DND-41 (cell line): ENCODE measurements around the gene OTUD7B.

Experiments used
- EZH2 ChIP-seq: IDR thresholded peaks from 3 replicates; pipeline ENCODE4 v1.6.1; 2012; ENCODE audit warnings: borderline replicate concordance, low read depth, mild to moderate bottlenecking, moderate library complexity, low read length, inconsistent platforms; ENCODE audit not compliant: severe bottlenecking
- TF ChIP-seq, protein P1 (sequence below): IDR thresholded peaks from 2 replicates; pipeline ENCODE4 v1.5.1; 2012; ENCODE audit warnings: borderline replicate concordance, low read length, moderate library complexity, mild to moderate bottlenecking; ENCODE audit not compliant: poor library complexity, severe bottlenecking; ENCODE audit errors: extremely low read depth

DNA sequence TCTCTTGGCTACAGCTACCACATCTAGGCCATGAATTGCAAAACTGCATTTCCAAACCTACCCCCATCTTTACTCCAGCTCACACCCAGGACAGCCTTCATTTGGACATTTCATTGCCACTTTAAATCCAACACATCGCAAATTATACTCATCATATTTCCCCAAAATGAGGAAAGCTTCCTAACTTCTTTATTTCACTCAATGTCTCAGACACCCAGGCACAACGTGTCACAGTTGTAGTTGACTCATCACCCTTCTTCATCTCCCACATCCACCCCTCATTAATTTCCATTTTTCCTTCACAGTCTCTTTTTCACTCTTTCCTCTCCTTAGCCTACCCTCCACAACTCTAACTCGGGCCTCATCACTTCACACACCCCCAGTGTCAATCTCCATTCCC lies 6.7 kb downstream of the OTUD7B start:
- TF ChIP-seq, protein P1, sequence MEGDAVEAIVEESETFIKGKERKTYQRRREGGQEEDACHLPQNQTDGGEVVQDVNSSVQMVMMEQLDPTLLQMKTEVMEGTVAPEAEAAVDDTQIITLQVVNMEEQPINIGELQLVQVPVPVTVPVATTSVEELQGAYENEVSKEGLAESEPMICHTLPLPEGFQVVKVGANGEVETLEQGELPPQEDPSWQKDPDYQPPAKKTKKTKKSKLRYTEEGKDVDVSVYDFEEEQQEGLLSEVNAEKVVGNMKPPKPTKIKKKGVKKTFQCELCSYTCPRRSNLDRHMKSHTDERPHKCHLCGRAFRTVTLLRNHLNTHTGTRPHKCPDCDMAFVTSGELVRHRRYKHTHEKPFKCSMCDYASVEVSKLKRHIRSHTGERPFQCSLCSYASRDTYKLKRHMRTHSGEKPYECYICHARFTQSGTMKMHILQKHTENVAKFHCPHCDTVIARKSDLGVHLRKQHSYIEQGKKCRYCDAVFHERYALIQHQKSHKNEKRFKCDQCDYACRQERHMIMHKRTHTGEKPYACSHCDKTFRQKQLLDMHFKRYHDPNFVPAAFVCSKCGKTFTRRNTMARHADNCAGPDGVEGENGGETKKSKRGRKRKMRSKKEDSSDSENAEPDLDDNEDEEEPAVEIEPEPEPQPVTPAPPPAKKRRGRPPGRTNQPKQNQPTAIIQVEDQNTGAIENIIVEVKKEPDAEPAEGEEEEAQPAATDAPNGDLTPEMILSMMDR = no peak
- TF ChIP-seq EZH2 = no peak
